IMR-90 (cell line): Measurements from ENCODE around the gene HOMER3. TPM values are rescaled to one million over a fixed set of nuclear protein-coding genes. Genes with fewer than 3 reads are reported as not detected.

Experiments used
- ATAC-seq: fragments of 200-7000 bp; cut with Tn5 transposase; 2 replicates; pipeline ENCODE4 v1.9.1; 2020; ENCODE audit warnings: low read depth, mild to moderate bottlenecking, moderate library complexity
- BruUV-seq: library from RNA; stranded (reverse); fragments of 400-500 nt; replicated peaks from 2 replicates; lab custom pipeline; 2021; lab: Mats Ljungman, UMichigan
- CTCF ChIA-PET: fragments of 300-600 bp; formaldehyde crosslinking; extraction: SDS; loops from one replicate; lab custom pipeline; 2021; ENCODE audit warnings: antibody characterized with exemption; lab: Yijun Ruan, JAX
- POLR2A ChIA-PET: fragments of 300-600 bp; sonication (Branson Sonifier 250); formaldehyde crosslinking; loops from one replicate; lab custom pipeline; 2022; ENCODE audit warnings: antibody characterized with exemption; ENCODE audit not compliant: unreplicated experiment; lab: Charles Lee
- DNase-seq: peaks from one replicate; pipeline ENCODE4 v3.0.0; 2013
- H2AFZ ChIP-seq: replicated peaks from 2 replicates; pipeline ENCODE3; 2013; ENCODE audit warnings: low read length, mild to moderate bottlenecking; ENCODE audit not compliant: poor library complexity
- H2AK5ac ChIP-seq: 2 replicates; pipeline ENCODE4 v1.6.1; 2013; ENCODE audit warnings: low read depth, low read length, inconsistent platforms
- H2AK9ac ChIP-seq: replicated peaks from 2 replicates; pipeline ENCODE3; 2013; ENCODE audit warnings: mild to moderate bottlenecking, low read depth, low read length, moderate library complexity; ENCODE audit not compliant: poor library complexity
- H2BK120ac ChIP-seq: 2 replicates; pipeline ENCODE4 v1.6.1; 2013; ENCODE audit warnings: low read depth, low read length, inconsistent platforms
- H2BK15ac ChIP-seq: 3 replicates; pipeline ENCODE4 v1.6.1; 2013; ENCODE audit warnings: low read depth, low read length, inconsistent platforms
- H2BK20ac ChIP-seq: 2 replicates; pipeline ENCODE4 v1.6.1; 2013; ENCODE audit warnings: low read depth, mild to moderate bottlenecking, inconsistent platforms, low read length, moderate library complexity
- H2BK5ac ChIP-seq: 2 replicates; pipeline ENCODE4 v1.6.1; 2013; ENCODE audit warnings: mild to moderate bottlenecking, low read depth, low read length, inconsistent platforms; ENCODE audit not compliant: poor library complexity, severe bottlenecking
- H3K14ac ChIP-seq: replicated peaks from 2 replicates; pipeline ENCODE4 v1.6.1; 2013; ENCODE audit warnings: low read depth, low read length, inconsistent platforms
- H3K18ac ChIP-seq: 2 replicates; pipeline ENCODE4 v1.6.1; 2013; ENCODE audit warnings: low read depth, low read length, control low read depth
- H3K23ac ChIP-seq: 2 replicates; pipeline ENCODE4 v1.6.1; 2013; ENCODE audit warnings: low read depth, low read length, inconsistent platforms
- H3K27ac ChIP-seq: 2 replicates; pipeline ENCODE4 v1.5.1; 2013; ENCODE audit warnings: mild to moderate bottlenecking, control low read depth, low read length; ENCODE audit not compliant: insufficient read depth
- H3K27me3 ChIP-seq: 2 replicates; pipeline ENCODE4 v1.6.1; 2013; ENCODE audit warnings: low read length; ENCODE audit not compliant: control insufficient read depth, insufficient read depth
- H3K36me3 ChIP-seq: 2 replicates; pipeline ENCODE4 v1.6.1; 2013; ENCODE audit warnings: low read length, mixed read lengths; ENCODE audit not compliant: control insufficient read depth, insufficient read depth
- H3K4ac ChIP-seq: 2 replicates; pipeline ENCODE4 v1.6.1; 2013; ENCODE audit warnings: low read depth, low read length, inconsistent platforms
- H3K4me1 ChIP-seq: 2 replicates; pipeline ENCODE4 v1.6.1; 2013; ENCODE audit warnings: low read length, mixed read lengths; ENCODE audit not compliant: control insufficient read depth, insufficient read depth
- H3K4me2 ChIP-seq: 2 replicates; pipeline ENCODE4 v1.6.1; 2013; ENCODE audit warnings: low read depth, mild to moderate bottlenecking, control low read depth, low read length, moderate library complexity
- H3K4me3 ChIP-seq: 2 replicates; pipeline ENCODE4 v1.5.1; 2013; ENCODE audit warnings: low read depth, mild to moderate bottlenecking, control low read depth, low read length, moderate library complexity; ENCODE audit not compliant: insufficient read depth
- H3K56ac ChIP-seq: 2 replicates; pipeline ENCODE4 v1.6.1; 2013; ENCODE audit warnings: low read length, inconsistent platforms; ENCODE audit not compliant: insufficient read depth; ENCODE audit errors: extremely low read depth
- H3K79me1 ChIP-seq, 2 experiments: 2 replicates each; pipeline ENCODE4 v1.6.1; 2013; ENCODE audit warnings: low read length in 2 of 2, inconsistent platforms in 1 of 2, low read depth in 1 of 2
- H3K9ac ChIP-seq: 2 replicates; pipeline ENCODE4 v1.6.1; 2013; ENCODE audit warnings: low read depth, low read length, control low read depth
- H3K9me1 ChIP-seq: 2 replicates; pipeline ENCODE4 v1.6.1; 2013; ENCODE audit warnings: low read length, inconsistent platforms; ENCODE audit not compliant: insufficient read depth
- H3K9me3 ChIP-seq: 2 replicates; pipeline ENCODE4 v1.6.1; 2013; ENCODE audit warnings: low read length; ENCODE audit not compliant: control insufficient read depth, insufficient read depth
- H4K20me1 ChIP-seq: 2 replicates; pipeline ENCODE4 v1.6.1; 2013; ENCODE audit warnings: low read length, inconsistent platforms; ENCODE audit not compliant: insufficient read depth
- H4K5ac ChIP-seq: 2 replicates; pipeline ENCODE4 v1.6.1; 2013; ENCODE audit warnings: mild to moderate bottlenecking, low read depth, low read length, control low read depth
- H4K8ac ChIP-seq, 2 experiments: 2 replicates each; pipeline ENCODE4 v1.6.1; 2013; ENCODE audit warnings: low read depth in 2 of 2, low read length in 2 of 2, control low read depth in 1 of 2, inconsistent platforms in 1 of 2
- H4K91ac ChIP-seq: 2 replicates; pipeline ENCODE4 v1.6.1; 2013; ENCODE audit warnings: low read depth, low read length, inconsistent platforms; ENCODE audit not compliant: insufficient read depth
- BHLHE40 ChIP-seq: fragments of 150-350 bp; IDR thresholded peaks from 2 replicates; pipeline ENCODE4 v1.6.1; 2016; ENCODE audit warnings: mild to moderate bottlenecking, low read depth, low read length
- CEBPB ChIP-seq: IDR thresholded peaks from 2 replicates; pipeline ENCODE4 v1.6.1; 2012; ENCODE audit warnings: low read depth, low read length, improper control_type of control experiment
- CHD1 ChIP-seq: IDR thresholded peaks from 2 replicates; pipeline ENCODE4 v1.6.1; 2012; ENCODE audit warnings: low read depth, low read length, improper control_type of control experiment
- CTCF ChIP-seq: conservative IDR thresholded peaks from 2 replicates; pipeline ENCODE4 v1.5.1; 2012; ENCODE audit warnings: mild to moderate bottlenecking, low read depth, low read length, improper control_type of control experiment
- ELK1 ChIP-seq: fragments of 150-350 bp; IDR thresholded peaks from 2 replicates; pipeline ENCODE4 v1.6.1; 2016; ENCODE audit warnings: low read depth, mild to moderate bottlenecking, low read length, moderate library complexity, borderline replicate concordance
- FOS ChIP-seq: fragments of 150-350 bp; IDR thresholded peaks from 2 replicates; pipeline ENCODE4 v1.6.1; 2016; ENCODE audit warnings: low read depth, low read length
- MAFK ChIP-seq: IDR thresholded peaks from 2 replicates; pipeline ENCODE4 v1.6.1; 2012; ENCODE audit warnings: low read depth, low read length, improper control_type of control experiment
- MAZ ChIP-seq: IDR thresholded peaks from 2 replicates; pipeline ENCODE4 v1.6.1; 2012; ENCODE audit warnings: low read depth, mild to moderate bottlenecking, low read length, improper control_type of control experiment, moderate library complexity, borderline replicate concordance
- MXI1 ChIP-seq: IDR thresholded peaks from 2 replicates; pipeline ENCODE4 v1.6.1; 2012; ENCODE audit warnings: low read depth, mild to moderate bottlenecking, low read length, moderate library complexity, borderline replicate concordance
- NFE2L2 ChIP-seq: fragments of 150-350 bp; IDR thresholded peaks from 2 replicates; pipeline ENCODE4 v1.6.1; 2016; ENCODE audit warnings: low read depth, mild to moderate bottlenecking, low read length
- POLR2A ChIP-seq: IDR thresholded peaks from 2 replicates; pipeline ENCODE4 v1.6.1; 2012; ENCODE audit warnings: mild to moderate bottlenecking, low read depth, low read length
- RAD21 ChIP-seq: IDR thresholded peaks from 2 replicates; pipeline ENCODE4 v1.6.1; 2012; ENCODE audit warnings: low read length, improper control_type of control experiment
- RCOR1 ChIP-seq: IDR thresholded peaks from 2 replicates; pipeline ENCODE4 v1.6.1; 2012; ENCODE audit warnings: mild to moderate bottlenecking, low read length, improper control_type of control experiment; ENCODE audit not compliant: insufficient replicate concordance
- RFX5 ChIP-seq: IDR thresholded peaks from 2 replicates; pipeline ENCODE4 v1.8.0; 2012; ENCODE audit warnings: low read depth, mild to moderate bottlenecking, low read length, moderate library complexity
- SMC3 ChIP-seq: fragments of 150-350 bp; IDR thresholded peaks from 2 replicates; pipeline ENCODE4 v1.6.1; 2016; ENCODE audit warnings: low read depth, mild to moderate bottlenecking, antibody characterized with exemption, low read length, moderate library complexity
- USF2 ChIP-seq: fragments of 150-350 bp; IDR thresholded peaks from 2 replicates; pipeline ENCODE4 v1.6.1; 2017; ENCODE audit warnings: mild to moderate bottlenecking, antibody characterized with exemption, low read length, low read depth
- WGBS, 2 experiments: methylation state at CpG; one replicate each; pipeline versions ENCODE4 v1.1.5 to v1.1.7; 2013; ENCODE audit warnings: missing lambda C conversion rate in 2 of 2; ENCODE audit not compliant: insufficient read length in 1 of 2; ENCODE audit errors: extremely low coverage in 2 of 2; 5-methylcytosine and 5-hydroxymethylcytosine counted together
- dilution Hi-C: fragments of 300-500 bp; cut with HindIII; formaldehyde crosslinking; loops from one replicate; pipeline ENCODE4 v1.14.3; 2018; ENCODE audit warnings: low sequenced_read_pairs; ENCODE audit not compliant: unreplicated experiment
- in situ Hi-C: fragments of 300-500 bp; cut with MboI; formaldehyde crosslinking; loops from 3 replicates; pipeline ENCODE4 v1.14.3; 2019; ENCODE audit warnings: low sequenced_read_pairs, inconsistent platforms, mixed read lengths
- intact Hi-C: fragments of 100-400 bp; cut with micrococcal nuclease; formaldehyde crosslinking; loops from 2 replicates; pipeline ENCODE4 v1.10.0; 2022
- polyA plus RNA-seq, 3 experiments: library from polyadenylated mRNA; depleted of rRNA; stranded (reverse); fragments of >200 nt; gene quantifications; 2 replicates each; pipeline ENCODE4 v1.2.3, GENCODE V29; 2012; ENCODE audit warnings: low replicate concordance in 1 of 3
- total RNA-seq: library from RNA; depleted of rRNA; stranded (reverse); fragments of >200 nt; gene quantifications from 2 replicates; pipeline ENCODE4 v1.2.3, GENCODE V29; 2012

Gene HOMER3
- total and polyA plus RNA-seq, 2 of the 4 experiments (the other 2 are of a cell fraction) = 53.4 to 77.0 TPM

GRCh38 chr19:18908917-18909619 lies 31.9 kb downstream of the HOMER3 start:
- intact Hi-C loops = no loop called here
- Histone ChIP-seq H2BK20ac (no peak overlapping the region), H3K79me1 (peaks cover 15 to 42% of the 10 kb centered on the region in 2 experiments), H3K9ac (no peak overlapping the region), H3K4me2 (no peak overlapping the region), H3K9me3 (no peaks in the 10 kb centered on the region), H3K4ac (no peak overlapping the region), H2AFZ (no peak overlapping the region), H2AK5ac (no peak overlapping the region), H2BK5ac (no peak overlapping the region), H2BK15ac (no peak overlapping the region), H3K4me3 (no peak overlapping the region), H3K4me1 (no peaks in the 10 kb centered on the region), H4K20me1 (peaks cover 44% of the 10 kb centered on the region), H2AK9ac (no peak overlapping the region), H2BK120ac (no peak overlapping the region), H3K36me3 (peaks cover 74% of the 10 kb centered on the region), H3K9me1 (no peaks in the 10 kb centered on the region; the same call in 1 of the 2 replicates), H3K56ac (no peak overlapping the region), H4K91ac (no peak overlapping the region), H3K14ac (no peak overlapping the region), H4K5ac (no peak overlapping the region), H3K27ac (no peak overlapping the region), H3K23ac (no peak overlapping the region), H4K8ac (no peak overlapping the region), H3K27me3 (no peaks in the 10 kb centered on the region), H3K18ac (no peak overlapping the region)
- WGBS, 2 experiments = 96% methylated on average over 10 of the region's 17 CpGs; no CpG with 5 or more reads in 1 of the 2 experiments
- no TSS peak for BruUV-seq
- no peak for DNase-seq
- dilution Hi-C loops = no loop called here
- no peak for ATAC-seq
- CTCF ChIA-PET = no interaction called here
- POLR2A ChIA-PET = no interaction called here
- TF ChIP-seq RCOR1 (no peak), USF2 (no peak), CTCF (no peak), ELK1 (no peak), POLR2A (no peak), MAZ (no peak), FOS (no peak), BHLHE40 (no peak), CEBPB (no peak), MAFK (no peak), RFX5 (no peak), RAD21 (no peak), SMC3 (no peak), NFE2L2 (no peak), MXI1 (no peak), CHD1 (no peak)
- in situ Hi-C loops = no loop called here
